ENCODE results near the gene GRIK5.

Gene GRIK5

DNA sequence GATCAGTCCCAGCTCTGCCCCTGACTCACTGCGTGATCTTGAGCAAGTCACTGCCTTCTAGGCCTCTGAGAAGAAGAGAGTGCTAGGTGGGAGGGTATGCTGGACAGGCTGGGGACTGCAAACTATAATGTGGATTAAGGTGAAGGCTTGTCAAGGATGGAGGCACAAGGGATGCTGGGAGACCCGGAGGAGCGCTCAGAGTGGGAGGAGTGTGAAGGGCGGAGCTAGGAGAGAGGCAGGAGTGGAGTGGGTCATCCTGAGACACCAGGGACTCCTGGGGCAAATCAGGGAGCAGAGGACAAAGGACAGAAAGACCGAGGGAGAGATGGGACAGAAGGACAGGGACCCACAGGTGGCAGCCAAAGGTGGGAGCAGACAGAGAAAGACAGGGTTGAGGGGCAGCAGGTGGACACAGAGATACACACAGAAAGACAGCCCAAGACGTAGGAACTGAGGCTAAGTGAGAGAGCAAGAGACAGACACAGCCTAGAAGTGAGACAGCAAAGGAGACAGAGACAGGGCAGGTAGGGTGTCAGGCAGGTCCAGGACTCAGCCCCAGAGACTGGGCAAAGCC is 2.6 kb downstream of the GRIK5 start:
- in situ Hi-C loops (cut with HindIII; ENCODE audit: low pct_unique_long_range_greater_than_20kb, low sequenced_read_pairs), result no loop called here
- DNase-seq (ENCODE audit: low read depth in 1 of 2, low spot score in 1 of 2), result no peak
- no peak for TF ChIP-seq JUND (IDR thresholded peaks at IDR 0.05; ENCODE audit: low read depth)

DNA sequence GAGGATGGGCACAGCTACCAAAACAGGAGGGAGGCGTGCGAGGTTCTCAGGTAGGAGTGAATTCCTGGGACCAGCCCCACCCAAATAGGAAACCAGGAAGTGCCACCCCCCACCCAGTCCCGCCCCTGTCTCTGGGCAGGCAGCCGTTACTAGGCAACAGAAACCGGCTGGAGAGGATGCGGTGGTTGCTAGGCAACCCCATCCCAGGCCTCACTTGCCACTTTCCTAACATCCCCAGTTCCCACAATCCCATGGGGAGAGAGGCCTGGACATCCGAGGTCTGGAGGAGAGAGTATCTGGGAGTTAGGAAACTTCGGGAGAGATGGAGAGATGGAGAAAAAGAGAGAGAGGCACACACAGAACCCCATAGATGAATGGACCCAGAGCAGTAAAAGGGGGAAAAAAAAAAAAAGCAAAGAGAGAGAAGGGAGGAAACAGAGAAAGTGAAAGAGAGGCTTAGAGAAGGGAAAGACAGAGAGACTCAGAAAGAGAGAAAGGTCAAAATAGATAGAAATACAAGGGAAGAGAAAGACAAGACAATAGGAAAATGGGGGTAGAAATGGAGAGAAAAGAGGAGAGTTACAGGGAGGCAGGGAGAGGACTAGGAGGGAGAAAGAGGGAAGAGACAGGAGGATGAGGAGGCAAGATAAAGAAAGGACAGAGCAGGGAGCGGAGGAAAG is 3.8 kb downstream of the GRIK5 start:
- no peak for TF ChIP-seq JUND (IDR thresholded peaks at IDR 0.05; ENCODE audit: low read depth)
- in situ Hi-C loops (cut with HindIII; ENCODE audit: low pct_unique_long_range_greater_than_20kb, low sequenced_read_pairs), result no loop called here
- peak; percentile 21 to 71 for DNase-seq (ENCODE audit: low read depth in 1 of 2, low spot score in 1 of 2)

DNA sequence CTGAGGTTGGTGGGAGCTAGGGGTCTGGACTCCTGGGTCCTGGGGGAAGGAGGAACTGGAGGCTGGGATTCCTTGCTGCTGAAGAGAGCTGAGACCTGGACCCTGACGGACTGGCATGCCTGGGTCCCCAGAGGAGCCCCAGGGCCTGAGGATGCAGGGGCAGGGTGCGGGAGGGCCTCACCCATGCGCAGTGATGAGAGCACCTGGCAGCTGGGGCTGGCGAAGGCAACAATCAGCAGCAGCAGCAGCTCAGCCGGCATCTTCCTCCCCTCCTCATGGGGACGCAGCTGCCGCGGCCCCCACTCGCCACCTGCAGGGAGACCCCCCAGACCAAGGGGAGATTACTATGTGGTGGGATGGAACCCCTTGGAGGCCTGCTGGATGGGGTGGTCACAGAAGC is 4.5 kb downstream of the GRIK5 start:
- TF ChIP-seq JUND (IDR thresholded peaks at IDR 0.05; ENCODE audit: low read depth), result no peak
- in situ Hi-C loops (cut with HindIII; ENCODE audit: low pct_unique_long_range_greater_than_20kb, low sequenced_read_pairs), result no loop called here
- DNase-seq (ENCODE audit: low read depth in 1 of 2, low spot score in 1 of 2), result no peak

GRCh38 chr19:42065051-42065450 is 5.0 kb downstream of the GRIK5 start:
- in situ Hi-C loops (cut with HindIII; ENCODE audit: low pct_unique_long_range_greater_than_20kb, low sequenced_read_pairs), result no loop called here
- TF ChIP-seq JUND (IDR thresholded peaks at IDR 0.05; ENCODE audit: low read depth), result no peak
- no peak for DNase-seq (ENCODE audit: low read depth in 1 of 2, low spot score in 1 of 2)

GRCh38 chr19:42064432-42064831 is 5.6 kb downstream of the GRIK5 start:
- no peak for DNase-seq (ENCODE audit: low read depth in 1 of 2, low spot score in 1 of 2)
- in situ Hi-C loops (cut with HindIII; ENCODE audit: low pct_unique_long_range_greater_than_20kb, low sequenced_read_pairs), result no loop called here
- TF ChIP-seq JUND (IDR thresholded peaks at IDR 0.05; ENCODE audit: low read depth), result no peak

GRCh38 chr19:42062381-42062780 is 7.6 kb downstream of the GRIK5 start:
- in situ Hi-C loops (cut with HindIII; ENCODE audit: low pct_unique_long_range_greater_than_20kb, low sequenced_read_pairs), result no loop called here
- DNase-seq (ENCODE audit: low read depth in 1 of 2, low spot score in 1 of 2), result no peak
- TF ChIP-seq JUND (IDR thresholded peaks at IDR 0.05; ENCODE audit: low read depth), result no peak

GRCh38 chr19:42060117-42060516 is 9.9 kb downstream of the GRIK5 start:
- TF ChIP-seq JUND (IDR thresholded peaks at IDR 0.05; ENCODE audit: low read depth), result no peak
- in situ Hi-C loops (cut with HindIII; ENCODE audit: low pct_unique_long_range_greater_than_20kb, low sequenced_read_pairs), result no loop called here
- DNase-seq (ENCODE audit: low read depth in 1 of 2, low spot score in 1 of 2), result no peak

DNA sequence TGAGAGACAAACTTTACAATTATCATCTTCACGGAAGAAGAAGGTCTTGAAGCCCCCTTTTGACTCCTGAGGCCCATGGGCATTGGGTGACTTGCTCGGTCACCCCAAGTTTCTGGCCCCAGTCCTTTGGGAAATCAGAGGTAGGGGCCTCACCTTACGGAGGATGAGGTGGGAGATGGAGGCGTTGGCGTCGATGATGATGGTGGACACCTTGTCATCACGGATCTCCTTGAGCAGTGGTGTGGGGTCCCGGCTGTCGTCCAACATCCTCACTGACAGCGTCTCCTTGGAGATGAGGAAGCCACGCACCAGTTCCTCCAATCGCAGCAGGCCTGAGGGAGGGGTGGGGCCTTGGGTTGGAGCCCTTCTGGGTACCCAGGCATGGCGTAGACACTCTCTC is 10.8 kb downstream of the GRIK5 start:
- TF ChIP-seq JUND (IDR thresholded peaks at IDR 0.05; ENCODE audit: low read depth), result no peak
- no peak for DNase-seq (ENCODE audit: low read depth in 1 of 2, low spot score in 1 of 2)
- in situ Hi-C loops (cut with HindIII; ENCODE audit: low pct_unique_long_range_greater_than_20kb, low sequenced_read_pairs), result no loop called here

DNA sequence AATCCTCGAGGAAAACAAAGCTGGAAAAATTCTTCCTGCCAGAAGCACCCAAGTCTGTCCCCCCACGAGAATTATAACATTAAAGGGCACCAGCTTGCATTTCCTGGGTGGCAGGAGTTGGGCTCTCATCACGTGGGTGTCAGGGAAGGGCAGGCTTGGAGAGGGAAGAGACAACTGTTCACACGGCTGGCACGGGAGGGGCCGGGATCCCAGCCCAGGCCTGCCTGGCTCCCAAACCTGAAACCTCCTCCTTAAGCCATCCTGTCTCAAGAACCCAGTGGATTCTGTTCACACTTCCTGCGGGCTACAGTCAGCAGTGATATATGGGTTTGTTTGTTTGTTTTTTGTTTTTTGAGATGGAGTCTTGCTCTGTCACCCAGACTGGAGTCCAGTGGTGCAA is 12.2 kb downstream of the GRIK5 start:
- in situ Hi-C loops (cut with HindIII; ENCODE audit: low pct_unique_long_range_greater_than_20kb, low sequenced_read_pairs), result no loop called here
- TF ChIP-seq JUND (IDR thresholded peaks at IDR 0.05; ENCODE audit: low read depth), result no peak
- no peak for DNase-seq (ENCODE audit: low read depth in 1 of 2, low spot score in 1 of 2)

GRCh38 chr19:42054205-42054604 is 15.8 kb downstream of the GRIK5 start:
- in situ Hi-C loops (cut with HindIII; ENCODE audit: low pct_unique_long_range_greater_than_20kb, low sequenced_read_pairs), result no loop called here
- DNase-seq (ENCODE audit: low read depth in 1 of 2, low spot score in 1 of 2), result no peak
- TF ChIP-seq JUND (IDR thresholded peaks at IDR 0.05; ENCODE audit: low read depth), result no peak

- in situ Hi-C loops (cut with HindIII; ENCODE audit: low pct_unique_long_range_greater_than_20kb, low sequenced_read_pairs), result no loop called here
- TF ChIP-seq JUND (IDR thresholded peaks at IDR 0.05; ENCODE audit: low read depth), result no peak
- no peak for DNase-seq (ENCODE audit: low read depth in 1 of 2, low spot score in 1 of 2)
Observed at GRCh38 chr19:42053037-42053935, 16.7 kb downstream of the GRIK5 start.

GRCh38 chr19:42052241-42052863 is 17.7 kb downstream of the GRIK5 start:
- no peak for TF ChIP-seq JUND (IDR thresholded peaks at IDR 0.05; ENCODE audit: low read depth)
- DNase-seq (ENCODE audit: low read depth in 1 of 2, low spot score in 1 of 2), result no peak
- in situ Hi-C loops (cut with HindIII; ENCODE audit: low pct_unique_long_range_greater_than_20kb, low sequenced_read_pairs), result no loop called here

Measured in T47D (cell line).